Neural progenitor cell (in vitro differentiated cells): ENCODE measurements around the gene SLC36A1.

Source experiments
- CTCF ChIP-seq: fragments of 200-600 bp; sonication (generic); IDR thresholded peaks from 2 replicates; pipeline ENCODE4 v1.5.1; 2017; ENCODE audit warnings: antibody characterized with exemption, mild to moderate bottlenecking
- EZH2 ChIP-seq: fragments of 200-600 bp; sonication (generic); IDR thresholded peaks from 2 replicates; pipeline ENCODE4 v1.6.1; 2017; ENCODE audit warnings: antibody characterized with exemption, mild to moderate bottlenecking, moderate library complexity

DNA sequence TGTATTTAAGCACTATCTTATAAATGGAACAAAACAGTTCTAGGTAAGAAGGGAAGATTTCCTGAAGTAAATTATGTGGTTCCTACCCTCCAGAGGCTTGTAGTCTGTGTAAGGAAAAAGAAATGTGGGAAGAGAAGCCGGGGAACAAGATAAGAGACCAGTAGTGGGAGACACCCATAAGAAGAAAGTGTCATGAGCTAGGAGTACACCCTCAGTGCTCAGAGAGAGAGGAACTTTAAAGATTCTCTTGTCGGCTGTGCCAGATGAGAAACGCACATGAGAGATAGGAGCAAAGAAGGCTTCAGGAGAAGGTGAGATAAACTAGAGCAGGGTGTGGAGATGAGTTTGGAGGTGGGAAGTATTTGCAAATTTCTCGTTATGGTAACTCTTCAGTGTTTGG lies 18.1 kb downstream of the SLC36A1 start:
- no peak for TF ChIP-seq CTCF
- TF ChIP-seq EZH2: no peak
